Choroid plexus epithelial cell (primary cell): ENCODE measurements around the gene LTBP1.
A peak's percentile ranks its signal among the peaks of the same experiment; 100 is the strongest.

Source experiments
- DNase-seq: peaks from one replicate; pipeline ENCODE4 v3.0.0-alpha.2; 2010; ENCODE audit warnings: low read depth
- H3K4me3 ChIP-seq: 2 replicates; pipeline ENCODE4 v1.5.1; 2011; ENCODE audit warnings: low read depth, mild to moderate bottlenecking, control low read depth, low read length, moderate library complexity
- TF ChIP-seq, protein P1 (sequence below): conservative IDR thresholded peaks from 2 replicates; pipeline ENCODE4 v1.5.1; 2011; ENCODE audit warnings: low read depth, mild to moderate bottlenecking, control low read depth, inconsistent platforms, low read length, moderate library complexity

Gene LTBP1

DNA sequence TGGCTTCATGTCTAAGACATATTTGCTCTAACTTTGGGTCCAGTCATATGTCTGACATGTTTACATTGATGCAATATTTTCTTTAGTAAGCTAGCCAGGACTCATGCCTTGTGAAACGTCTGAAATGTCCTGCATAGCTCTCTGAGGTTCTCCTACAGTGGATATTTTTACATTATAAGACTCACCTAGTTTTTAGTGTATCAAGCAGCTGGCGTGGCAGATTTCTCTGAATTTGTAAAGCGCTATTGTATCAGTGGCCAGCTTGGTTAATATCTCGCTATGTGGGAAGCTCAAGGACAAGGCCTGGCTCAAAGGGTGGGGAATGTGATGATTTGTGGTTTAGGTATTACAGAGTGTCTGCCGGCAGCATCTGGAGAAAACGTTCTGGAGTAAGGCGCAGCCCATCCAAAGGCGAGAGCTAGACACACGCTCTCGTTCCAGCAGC, 164.3 kb downstream of the LTBP1 start:
- no peak overlapping the region for H3K4me3 ChIP-seq
- DNase-seq = peak; percentile 94
- TF ChIP-seq, protein P1, sequence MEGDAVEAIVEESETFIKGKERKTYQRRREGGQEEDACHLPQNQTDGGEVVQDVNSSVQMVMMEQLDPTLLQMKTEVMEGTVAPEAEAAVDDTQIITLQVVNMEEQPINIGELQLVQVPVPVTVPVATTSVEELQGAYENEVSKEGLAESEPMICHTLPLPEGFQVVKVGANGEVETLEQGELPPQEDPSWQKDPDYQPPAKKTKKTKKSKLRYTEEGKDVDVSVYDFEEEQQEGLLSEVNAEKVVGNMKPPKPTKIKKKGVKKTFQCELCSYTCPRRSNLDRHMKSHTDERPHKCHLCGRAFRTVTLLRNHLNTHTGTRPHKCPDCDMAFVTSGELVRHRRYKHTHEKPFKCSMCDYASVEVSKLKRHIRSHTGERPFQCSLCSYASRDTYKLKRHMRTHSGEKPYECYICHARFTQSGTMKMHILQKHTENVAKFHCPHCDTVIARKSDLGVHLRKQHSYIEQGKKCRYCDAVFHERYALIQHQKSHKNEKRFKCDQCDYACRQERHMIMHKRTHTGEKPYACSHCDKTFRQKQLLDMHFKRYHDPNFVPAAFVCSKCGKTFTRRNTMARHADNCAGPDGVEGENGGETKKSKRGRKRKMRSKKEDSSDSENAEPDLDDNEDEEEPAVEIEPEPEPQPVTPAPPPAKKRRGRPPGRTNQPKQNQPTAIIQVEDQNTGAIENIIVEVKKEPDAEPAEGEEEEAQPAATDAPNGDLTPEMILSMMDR = no peak

DNA sequence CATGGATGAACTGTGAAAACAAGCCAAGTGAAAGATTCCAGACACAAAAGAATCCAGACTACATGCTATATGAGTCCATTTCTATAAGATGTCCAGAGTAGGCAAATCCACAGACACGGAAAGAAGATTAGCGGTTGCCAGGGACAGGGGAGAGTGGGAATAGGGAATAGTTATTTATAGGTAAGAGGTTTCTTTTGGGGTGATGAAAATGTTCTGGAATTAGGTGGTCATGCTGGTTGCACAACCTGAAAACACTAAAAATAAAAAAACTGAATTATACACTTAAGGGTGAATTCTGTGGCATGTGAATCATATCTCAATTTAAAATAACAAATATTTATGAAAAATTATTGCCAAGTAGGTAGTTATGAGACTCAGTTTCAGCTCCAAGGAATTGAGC, 168.4 kb downstream of the LTBP1 start:
- no peak for DNase-seq
- TF ChIP-seq, protein P1 = no peak
- no peak overlapping the region for H3K4me3 ChIP-seq

DNA sequence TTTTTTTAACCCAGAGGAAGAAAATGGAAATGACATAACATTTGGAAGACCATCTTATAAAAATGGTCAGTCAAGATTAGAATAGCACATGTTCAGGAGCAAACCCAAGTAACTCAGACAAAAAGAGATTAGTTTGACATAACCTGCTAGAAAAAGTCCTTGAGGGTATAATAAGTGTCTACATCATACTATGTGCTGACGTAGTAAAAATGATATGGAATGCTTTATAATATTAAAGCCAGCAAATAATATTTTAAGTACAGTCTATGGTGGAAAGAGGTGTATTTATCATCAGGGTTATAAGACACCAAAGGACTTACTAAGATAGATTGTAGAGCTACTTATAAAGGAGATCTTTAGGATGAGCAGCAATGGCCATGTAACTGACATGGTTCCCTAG, 169.0 kb downstream of the LTBP1 start:
- TF ChIP-seq, protein P1 = no peak
- no peak for DNase-seq
- H3K4me3 ChIP-seq = no peak overlapping the region

DNA sequence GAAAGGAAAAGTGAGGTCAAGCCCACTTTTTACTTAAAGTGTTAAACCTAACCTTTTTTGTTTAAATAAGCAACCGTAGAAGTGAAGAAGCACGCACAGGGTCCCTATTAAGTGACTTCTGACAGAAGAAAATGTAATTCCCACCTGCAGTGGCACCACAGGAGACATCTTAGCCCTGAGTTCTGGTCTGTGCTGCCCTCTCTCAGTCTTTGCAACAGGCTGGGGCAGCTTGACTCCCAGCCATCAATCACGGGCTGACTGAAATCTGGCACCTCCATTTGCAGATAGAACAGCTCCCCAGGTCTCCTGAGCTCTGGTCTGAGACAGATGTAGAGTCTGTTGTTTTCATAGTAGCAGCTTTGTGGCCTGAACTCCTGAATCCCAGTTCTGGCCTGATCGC, 170.0 kb downstream of the LTBP1 start:
- no peak for DNase-seq
- TF ChIP-seq, protein P1 = no peak
- H3K4me3 ChIP-seq = no peak overlapping the region

DNA sequence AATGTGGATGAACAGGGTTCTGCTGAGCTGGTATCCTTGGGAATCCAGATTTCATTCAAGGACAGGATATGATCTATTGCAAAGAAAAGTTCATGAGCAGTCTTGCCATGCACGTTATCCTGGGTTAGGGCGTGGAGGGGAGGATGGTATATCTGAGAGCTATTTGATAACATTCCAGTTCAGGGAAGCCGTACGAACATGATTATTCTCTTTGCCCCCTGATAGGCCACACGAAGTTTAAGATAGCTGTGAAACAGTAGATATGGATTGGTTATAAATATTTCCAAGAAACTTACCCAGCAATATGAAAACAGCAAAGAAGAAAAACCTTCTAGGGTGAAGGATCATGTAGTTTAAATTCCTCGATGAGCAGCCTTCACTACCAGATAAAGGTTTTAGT, 171.9 kb downstream of the LTBP1 start:
- DNase-seq = no peak
- no peak overlapping the region for H3K4me3 ChIP-seq
- TF ChIP-seq, protein P1 = no peak

DNA sequence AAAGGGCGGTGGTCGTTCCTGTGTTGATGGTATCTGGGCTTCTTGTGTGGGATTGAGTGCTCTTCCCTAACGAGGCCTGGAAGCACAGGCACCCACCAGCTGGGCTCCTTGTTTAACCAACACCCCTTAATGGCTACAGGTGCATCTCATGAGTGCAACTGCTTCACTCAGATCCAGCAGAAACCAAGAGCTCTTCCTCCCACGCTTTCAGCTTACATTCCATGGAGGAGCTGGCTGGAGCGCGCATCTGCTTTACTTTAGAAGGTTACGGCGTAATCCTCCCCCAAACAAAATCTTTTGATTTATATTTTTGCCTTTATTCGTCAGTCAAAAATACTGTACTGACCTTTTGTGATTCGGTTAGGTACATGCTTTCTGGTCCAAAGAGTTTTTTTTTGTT, 174.7 kb downstream of the LTBP1 start:
- TF ChIP-seq, protein P1 = no peak
- no peak overlapping the region for H3K4me3 ChIP-seq
- no peak for DNase-seq

DNA sequence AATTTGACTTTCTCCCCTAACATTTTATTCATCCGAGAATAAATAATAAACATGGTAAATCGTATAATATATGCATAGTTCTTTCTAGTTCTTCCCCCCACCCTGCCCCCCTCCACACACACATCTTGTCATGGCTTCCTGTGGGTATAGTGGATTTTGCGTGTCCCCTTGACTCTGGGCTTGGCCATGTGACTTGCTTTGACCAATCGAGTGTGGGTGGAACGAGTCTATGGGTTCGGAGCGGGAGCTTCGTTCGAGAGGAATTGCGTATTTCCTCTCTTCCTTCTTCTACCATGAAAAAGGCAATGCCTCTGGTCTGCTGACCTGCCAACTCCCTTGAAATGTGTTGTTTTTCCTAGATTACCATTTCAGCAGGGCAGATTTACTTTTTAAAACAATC, 175.2 kb downstream of the LTBP1 start:
- TF ChIP-seq, protein P1 = no peak
- no peak overlapping the region for H3K4me3 ChIP-seq
- DNase-seq = no peak
